ENCODE results near the gene ITSN2.

DNA sequence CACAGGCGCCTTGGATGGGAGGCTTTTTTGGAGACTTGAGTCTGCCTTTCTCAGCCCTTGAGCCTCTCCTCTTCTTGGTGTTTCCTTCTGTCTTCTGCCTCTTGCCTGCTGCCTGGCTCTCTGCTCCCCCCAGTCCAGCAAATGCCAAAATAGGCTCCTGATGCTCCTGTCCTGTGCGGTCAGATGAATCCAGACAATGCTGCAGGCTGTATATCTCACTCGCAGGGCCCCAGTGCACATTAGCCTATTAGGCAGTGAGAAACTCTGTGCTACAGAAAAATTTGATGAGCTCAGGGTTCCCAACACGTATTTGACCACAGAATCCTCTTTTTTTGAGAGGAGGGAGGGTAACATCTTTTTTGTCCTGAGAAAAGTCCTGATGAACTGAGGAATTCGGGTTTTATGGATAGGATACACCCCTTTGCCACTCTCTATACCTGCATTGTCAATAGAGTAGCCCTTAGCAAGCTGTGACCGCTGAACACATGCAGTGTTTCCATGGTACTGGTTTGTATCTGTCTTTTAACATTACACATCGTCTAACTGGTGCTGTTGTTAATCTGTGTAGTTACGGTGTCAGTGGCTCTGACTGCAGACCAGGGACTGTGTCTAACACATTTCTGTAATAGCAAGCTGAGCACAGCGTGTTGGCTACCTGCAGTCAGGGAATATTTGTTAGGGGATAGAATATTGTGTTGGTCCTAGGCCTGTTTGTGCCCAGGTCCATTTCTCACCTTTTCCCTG lies 134.7 kb downstream of the ITSN2 start:
- TF ChIP-seq, protein P1, sequence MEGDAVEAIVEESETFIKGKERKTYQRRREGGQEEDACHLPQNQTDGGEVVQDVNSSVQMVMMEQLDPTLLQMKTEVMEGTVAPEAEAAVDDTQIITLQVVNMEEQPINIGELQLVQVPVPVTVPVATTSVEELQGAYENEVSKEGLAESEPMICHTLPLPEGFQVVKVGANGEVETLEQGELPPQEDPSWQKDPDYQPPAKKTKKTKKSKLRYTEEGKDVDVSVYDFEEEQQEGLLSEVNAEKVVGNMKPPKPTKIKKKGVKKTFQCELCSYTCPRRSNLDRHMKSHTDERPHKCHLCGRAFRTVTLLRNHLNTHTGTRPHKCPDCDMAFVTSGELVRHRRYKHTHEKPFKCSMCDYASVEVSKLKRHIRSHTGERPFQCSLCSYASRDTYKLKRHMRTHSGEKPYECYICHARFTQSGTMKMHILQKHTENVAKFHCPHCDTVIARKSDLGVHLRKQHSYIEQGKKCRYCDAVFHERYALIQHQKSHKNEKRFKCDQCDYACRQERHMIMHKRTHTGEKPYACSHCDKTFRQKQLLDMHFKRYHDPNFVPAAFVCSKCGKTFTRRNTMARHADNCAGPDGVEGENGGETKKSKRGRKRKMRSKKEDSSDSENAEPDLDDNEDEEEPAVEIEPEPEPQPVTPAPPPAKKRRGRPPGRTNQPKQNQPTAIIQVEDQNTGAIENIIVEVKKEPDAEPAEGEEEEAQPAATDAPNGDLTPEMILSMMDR (IDR thresholded peaks at IDR 0.05) = no peak
- TF ChIP-seq EZH2phosphoT487 (IDR thresholded peaks at IDR 0.05) (no peak), EZH2 (IDR thresholded peaks at IDR 0.05) (no peak)

Measured in neural progenitor cell (in vitro differentiated cells).